Measurements from ENCODE around the gene CRB2.

CRB2 gene

DNA sequence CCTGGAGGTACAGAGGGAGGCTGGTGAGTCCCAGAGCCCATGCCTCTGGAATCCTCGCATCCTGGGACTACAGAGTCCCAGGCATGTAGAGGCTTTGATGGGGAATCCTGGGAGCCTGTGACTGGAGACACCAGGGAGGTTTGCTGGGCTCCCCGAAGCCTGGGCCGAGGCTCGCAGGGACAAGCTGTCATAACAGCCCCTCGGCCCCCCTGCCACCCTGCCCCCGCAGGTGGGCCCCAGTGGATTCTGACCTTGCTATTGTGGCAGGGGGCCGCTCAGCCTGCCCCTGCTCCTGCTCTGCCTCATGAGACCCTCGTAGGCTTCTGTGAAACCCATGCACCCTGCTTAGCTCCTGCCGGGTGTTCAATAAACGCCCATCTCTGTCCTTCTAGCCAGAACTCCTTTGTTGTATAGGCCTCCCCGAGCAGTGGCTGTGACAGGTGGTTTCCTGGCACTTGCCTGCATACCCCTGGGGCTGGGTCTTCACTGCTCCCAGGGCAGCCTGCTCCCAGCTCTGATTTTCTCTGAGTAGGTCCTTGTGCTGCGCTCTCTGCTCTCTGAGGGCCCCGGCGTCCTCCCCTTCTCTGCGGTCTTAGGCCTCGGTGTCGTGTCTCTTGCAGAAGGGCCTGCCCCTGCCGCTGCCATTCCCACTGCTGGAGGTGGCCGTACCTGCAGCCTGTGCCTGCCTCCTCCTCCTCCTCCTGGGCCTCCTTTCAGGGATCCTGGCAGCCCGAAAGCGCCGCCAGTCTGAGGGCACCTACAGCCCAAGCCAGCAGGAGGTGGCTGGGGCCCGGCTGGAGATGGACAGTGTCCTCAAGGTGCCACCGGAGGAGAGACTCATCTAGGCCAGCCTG lies 20.4 kb downstream of the CRB2 start:
- Histone ChIP-seq H3K4me3 (ENCODE audit: low read length) (no peak overlapping the region), H3K27ac (ENCODE audit: low read depth, low read length) (no peak overlapping the region), H3K27me3 (ENCODE audit: insufficient read depth, low read length) (peaks cover 32% of the 10 kb centered on the region), H3K9ac (ENCODE audit: low read depth, low read length) (no peak overlapping the region), H3K9me3 (ENCODE audit: insufficient read depth, low read depth, low read length) (no peaks in the 10 kb centered on the region), H3K4me1 (ENCODE audit: insufficient read depth, low read length) (peaks cover 20% of the 10 kb centered on the region), H3K36me3 (ENCODE audit: insufficient read depth, low read length) (no peaks in the 10 kb centered on the region)
- WGBS: 80% methylated on average over 24 of the region's 24 CpGs

DNA sequence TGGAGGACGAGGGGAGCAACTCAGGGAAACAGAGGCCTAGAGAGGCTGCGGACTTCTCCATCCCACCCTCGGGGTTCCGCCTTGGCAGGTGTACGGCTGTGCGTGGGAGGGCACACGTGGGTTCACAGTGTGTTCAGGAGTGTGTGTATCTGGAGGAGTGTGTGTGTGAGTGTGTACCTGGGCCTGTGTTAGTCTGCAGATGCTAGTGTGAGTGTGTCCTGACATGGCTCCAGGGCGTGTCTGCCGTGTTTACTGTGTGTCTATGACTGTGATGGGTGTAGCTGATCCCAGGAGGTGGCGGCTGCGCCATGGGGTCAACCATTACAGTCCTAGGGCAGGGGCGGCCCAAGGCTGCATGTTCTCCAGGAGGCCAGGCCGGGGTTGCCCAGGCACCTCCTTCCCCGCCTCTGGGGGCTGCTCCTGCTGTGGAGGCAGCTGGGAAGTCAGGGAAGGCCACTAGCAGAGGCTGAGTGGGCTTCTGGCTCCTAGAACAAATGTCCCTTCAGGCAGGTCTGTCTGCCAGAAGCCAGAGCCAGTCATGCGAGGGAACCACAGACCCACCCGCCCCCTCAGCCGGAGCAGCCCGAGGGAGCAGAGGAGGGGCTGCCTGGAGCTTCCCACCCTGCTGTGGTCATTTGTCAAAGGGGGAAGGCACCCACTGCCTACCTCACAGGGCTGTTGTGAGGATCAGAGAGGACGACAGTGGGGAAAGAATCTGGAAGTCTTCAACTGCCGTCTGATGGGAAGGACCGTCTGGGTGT lies 21.4 kb downstream of the CRB2 start:
- H3K27me3 ChIP-seq (ENCODE audit: insufficient read depth, low read length): peaks cover 23% of the 10 kb centered on the region
- H3K27ac ChIP-seq (ENCODE audit: low read depth, low read length): no peak overlapping the region
- H3K4me1 ChIP-seq (ENCODE audit: insufficient read depth, low read length): peaks cover 20% of the 10 kb centered on the region
- no peak overlapping the region for H3K9ac ChIP-seq (ENCODE audit: low read depth, low read length)
- no peaks in the 10 kb centered on the region for H3K9me3 ChIP-seq (ENCODE audit: insufficient read depth, low read depth, low read length)
- H3K36me3 ChIP-seq (ENCODE audit: insufficient read depth, low read length): no peaks in the 10 kb centered on the region
- 86% methylated on average over 21 of the region's 21 CpGs for WGBS
- H3K4me3 ChIP-seq (ENCODE audit: low read length): no peak overlapping the region

DNA sequence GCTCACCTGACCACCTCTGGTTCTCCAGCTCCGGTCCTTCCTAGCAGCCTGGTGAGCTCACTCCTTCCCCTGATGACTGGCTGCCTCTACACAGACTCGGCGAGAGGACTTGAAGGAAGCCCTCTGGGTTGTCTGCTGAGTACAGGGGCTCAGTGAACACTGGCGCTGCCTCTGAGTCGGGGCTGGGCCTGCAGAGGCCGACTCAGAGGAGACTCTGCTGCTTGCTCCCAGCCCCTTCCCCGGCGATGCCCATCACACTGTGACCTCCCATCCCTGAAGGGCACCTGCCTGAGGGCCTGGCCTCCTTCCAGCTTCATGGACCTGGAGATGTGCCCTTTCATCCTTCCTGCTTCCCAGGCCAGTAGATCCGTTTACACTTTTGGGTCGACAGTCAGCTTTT lies 22.0 kb downstream of the CRB2 start:
- H3K9me3 ChIP-seq (ENCODE audit: insufficient read depth, low read depth, low read length): no peaks in the 10 kb centered on the region
- H3K4me1 ChIP-seq (ENCODE audit: insufficient read depth, low read length): peaks cover 15% of the 10 kb centered on the region
- H3K9ac ChIP-seq (ENCODE audit: low read depth, low read length): no peak overlapping the region
- 88% methylated on average over 10 of the region's 10 CpGs for WGBS
- no peak overlapping the region for H3K27ac ChIP-seq (ENCODE audit: low read depth, low read length)
- peaks cover 16% of the 10 kb centered on the region for H3K27me3 ChIP-seq (ENCODE audit: insufficient read depth, low read length)
- no peaks in the 10 kb centered on the region for H3K36me3 ChIP-seq (ENCODE audit: insufficient read depth, low read length)
- H3K4me3 ChIP-seq (ENCODE audit: low read length): no peak overlapping the region

DNA sequence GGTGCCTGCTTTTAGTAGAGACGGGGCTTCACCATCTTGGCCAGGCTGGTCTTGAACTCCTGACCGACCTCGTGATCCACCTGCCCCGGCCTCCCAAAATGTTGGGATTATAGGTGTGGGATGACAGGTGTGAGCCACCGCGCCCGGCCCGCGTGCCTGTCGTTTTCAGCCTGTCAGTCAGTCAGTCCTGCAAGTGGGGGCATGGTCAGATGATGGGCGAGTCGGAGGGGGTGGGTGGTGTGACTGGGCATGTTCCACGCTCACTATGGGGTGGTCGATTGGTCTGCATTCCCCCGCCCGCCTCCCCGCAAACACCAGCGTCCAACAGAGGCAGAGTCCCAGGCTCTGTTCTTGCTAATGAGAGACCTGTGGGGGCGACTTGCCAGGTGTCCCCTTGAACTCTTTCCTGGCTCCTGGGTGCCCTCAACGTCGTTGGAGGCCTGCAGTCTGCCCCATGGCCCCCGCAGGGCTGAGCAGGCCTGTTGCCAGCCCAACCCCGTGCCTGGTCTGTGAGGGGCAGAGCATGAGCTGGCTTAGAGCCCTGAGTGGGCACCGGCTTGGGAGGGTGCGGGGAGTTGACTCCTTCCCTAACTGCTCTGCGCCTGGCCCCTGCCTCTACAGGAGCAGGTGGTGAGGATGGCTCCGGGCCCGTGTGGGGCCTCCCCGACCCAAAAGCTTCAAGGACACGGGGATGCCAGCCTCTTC lies 23.1 kb downstream of the CRB2 start:
- Histone ChIP-seq H3K4me1 (ENCODE audit: insufficient read depth, low read length) (peaks cover 11% of the 10 kb centered on the region), H3K27ac (ENCODE audit: low read depth, low read length) (no peak overlapping the region), H3K27me3 (ENCODE audit: insufficient read depth, low read length) (peaks cover 6% of the 10 kb centered on the region), H3K9ac (ENCODE audit: low read depth, low read length) (no peak overlapping the region), H3K9me3 (ENCODE audit: insufficient read depth, low read depth, low read length) (no peaks in the 10 kb centered on the region), H3K4me3 (ENCODE audit: low read length) (no peak overlapping the region), H3K36me3 (ENCODE audit: insufficient read depth, low read length) (no peaks in the 10 kb centered on the region)
- WGBS: 94% methylated on average over 30 of the region's 30 CpGs

DNA sequence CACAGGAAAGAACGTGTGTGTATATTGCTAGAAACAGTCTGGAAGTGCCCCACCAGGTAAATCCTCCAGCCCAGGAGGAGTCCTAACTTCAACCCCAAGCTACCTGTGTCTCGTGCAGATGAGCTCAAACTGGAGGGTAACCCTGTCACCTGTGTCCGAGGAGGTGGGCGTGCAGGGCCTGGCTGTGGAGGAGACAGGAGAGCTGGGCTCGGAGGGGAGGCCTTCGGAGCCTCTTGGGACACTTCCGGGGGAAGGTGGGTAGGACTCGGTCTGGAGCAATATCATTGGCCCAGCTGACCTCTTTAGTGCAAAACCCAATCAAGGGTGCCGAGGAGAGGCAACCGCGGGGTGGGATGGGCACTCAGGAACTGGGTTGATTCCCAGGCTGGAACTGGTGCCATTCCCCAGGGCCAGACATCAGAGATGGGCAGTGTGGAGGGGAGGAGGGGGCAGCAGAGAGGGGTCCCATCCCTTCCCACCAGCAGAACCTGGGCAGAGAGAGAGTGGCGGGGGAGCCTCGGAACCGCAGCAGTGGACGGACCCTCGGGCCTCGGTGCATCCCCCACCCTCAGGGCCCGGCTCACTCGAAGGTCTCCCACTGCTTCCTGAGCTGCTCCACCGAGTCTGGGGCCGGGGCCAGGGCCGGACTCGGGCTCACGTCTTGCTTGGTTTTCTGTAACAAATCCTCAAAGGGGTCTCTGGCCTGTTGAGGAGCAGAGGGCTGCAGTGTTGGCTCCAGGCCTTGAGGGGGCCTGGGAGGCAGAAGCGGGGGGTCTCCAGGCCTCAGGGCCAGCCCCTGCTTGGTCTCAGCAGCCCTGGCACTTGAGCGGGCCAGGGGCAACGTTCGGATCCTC lies 25.1 kb downstream of the CRB2 start:
- no peaks in the 10 kb centered on the region for H3K27me3 ChIP-seq (ENCODE audit: insufficient read depth, low read length)
- no peak overlapping the region for H3K4me3 ChIP-seq (ENCODE audit: low read length)
- H3K9me3 ChIP-seq (ENCODE audit: insufficient read depth, low read depth, low read length): no peaks in the 10 kb centered on the region
- no peak overlapping the region for H3K27ac ChIP-seq (ENCODE audit: low read depth, low read length)
- 91% methylated on average over 28 of the region's 28 CpGs for WGBS
- no peaks in the 10 kb centered on the region for H3K36me3 ChIP-seq (ENCODE audit: insufficient read depth, low read length)
- no peak overlapping the region for H3K9ac ChIP-seq (ENCODE audit: low read depth, low read length)
- H3K4me1 ChIP-seq (ENCODE audit: insufficient read depth, low read length): no peaks in the 10 kb centered on the region

DNA sequence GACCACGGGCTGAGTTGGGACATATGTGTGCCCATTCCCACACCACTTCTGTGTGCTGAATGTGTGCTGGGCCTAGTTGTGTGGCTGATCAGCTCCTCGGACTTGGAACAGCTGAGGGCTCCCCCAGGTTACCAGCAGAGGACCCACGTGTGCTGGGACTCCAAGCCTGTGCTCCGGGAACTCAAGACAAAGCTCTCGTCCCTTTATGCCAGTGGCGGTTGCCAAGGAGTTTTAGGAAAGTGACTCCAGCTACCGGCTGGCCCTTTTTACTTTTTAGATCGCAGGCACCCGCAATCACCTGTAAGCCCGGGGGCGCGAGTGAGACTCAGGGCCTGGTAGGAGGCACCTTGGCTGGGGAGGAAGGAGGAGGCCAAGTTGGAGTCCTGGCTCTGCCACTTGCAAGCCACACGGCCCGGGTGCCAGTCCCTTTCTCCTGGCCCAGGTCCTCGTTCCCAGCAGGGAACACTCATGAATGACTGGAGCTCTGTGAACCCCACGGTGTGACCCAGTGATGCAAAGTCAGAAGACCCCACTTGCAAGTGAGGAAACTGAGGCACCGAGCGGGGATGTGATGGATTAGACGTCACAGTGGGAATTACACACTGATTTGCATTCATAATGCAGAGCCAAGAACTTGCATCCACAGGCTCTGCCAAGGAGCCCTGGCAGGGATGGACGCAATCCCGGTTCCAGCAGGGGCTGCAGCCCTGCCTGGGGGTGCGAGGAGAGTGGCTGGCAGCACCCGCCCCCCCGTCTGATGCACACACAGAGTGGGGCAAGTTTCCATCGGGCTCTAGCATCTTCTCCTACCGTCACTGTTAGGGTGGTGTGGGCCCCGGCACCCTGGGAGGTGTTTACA lies 26.9 kb downstream of the CRB2 start:
- 92% methylated on average over 27 of the region's 27 CpGs for WGBS
- no peak overlapping the region for H3K27ac ChIP-seq (ENCODE audit: low read depth, low read length)
- H3K4me3 ChIP-seq (ENCODE audit: low read length): no peak overlapping the region
- H3K9ac ChIP-seq (ENCODE audit: low read depth, low read length): no peak overlapping the region
- no peaks in the 10 kb centered on the region for H3K4me1 ChIP-seq (ENCODE audit: insufficient read depth, low read length)
- H3K36me3 ChIP-seq (ENCODE audit: insufficient read depth, low read length): no peaks in the 10 kb centered on the region
- H3K27me3 ChIP-seq (ENCODE audit: insufficient read depth, low read length): no peaks in the 10 kb centered on the region
- no peaks in the 10 kb centered on the region for H3K9me3 ChIP-seq (ENCODE audit: insufficient read depth, low read depth, low read length)

DNA sequence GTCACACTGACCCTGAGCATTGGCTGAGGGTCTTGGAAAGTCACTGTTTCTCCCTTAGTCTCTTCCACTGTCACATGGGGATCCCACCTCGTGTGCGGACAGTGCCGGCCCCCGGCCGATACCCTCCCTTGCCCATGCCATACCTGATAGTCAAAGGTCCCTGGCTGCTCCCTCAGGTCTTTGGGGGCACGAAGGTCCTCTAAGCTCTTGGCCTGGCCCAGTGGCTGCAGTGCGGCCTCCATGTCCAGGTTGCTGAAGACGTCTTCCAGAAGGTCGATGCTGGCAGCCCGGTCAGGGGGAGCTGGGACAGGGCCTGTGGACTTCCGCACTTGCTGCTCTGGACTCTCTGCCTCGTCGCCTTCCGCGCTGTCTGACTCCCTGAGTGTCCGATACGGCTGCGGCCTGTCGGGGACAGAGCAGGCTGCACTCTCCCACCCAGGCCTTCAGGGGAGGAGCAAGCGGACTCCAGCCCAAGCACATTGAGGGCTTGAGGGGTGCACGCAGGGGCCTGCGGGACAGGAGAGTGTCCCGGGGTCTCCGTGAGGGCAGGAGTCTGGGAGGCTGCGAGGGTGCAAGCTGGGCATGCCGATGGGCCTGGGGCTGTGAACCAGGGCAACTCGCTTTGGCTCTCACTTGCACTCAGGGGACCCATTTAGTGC lies 27.6 kb downstream of the CRB2 start:
- no peaks in the 10 kb centered on the region for H3K27me3 ChIP-seq (ENCODE audit: insufficient read depth, low read length)
- 90% methylated on average over 27 of the region's 27 CpGs for WGBS
- H3K27ac ChIP-seq (ENCODE audit: low read depth, low read length): no peak overlapping the region
- no peak overlapping the region for H3K4me3 ChIP-seq (ENCODE audit: low read length)
- H3K9me3 ChIP-seq (ENCODE audit: insufficient read depth, low read depth, low read length): no peaks in the 10 kb centered on the region
- no peaks in the 10 kb centered on the region for H3K36me3 ChIP-seq (ENCODE audit: insufficient read depth, low read length)
- no peak overlapping the region for H3K9ac ChIP-seq (ENCODE audit: low read depth, low read length)
- H3K4me1 ChIP-seq (ENCODE audit: insufficient read depth, low read length): no peaks in the 10 kb centered on the region

DNA sequence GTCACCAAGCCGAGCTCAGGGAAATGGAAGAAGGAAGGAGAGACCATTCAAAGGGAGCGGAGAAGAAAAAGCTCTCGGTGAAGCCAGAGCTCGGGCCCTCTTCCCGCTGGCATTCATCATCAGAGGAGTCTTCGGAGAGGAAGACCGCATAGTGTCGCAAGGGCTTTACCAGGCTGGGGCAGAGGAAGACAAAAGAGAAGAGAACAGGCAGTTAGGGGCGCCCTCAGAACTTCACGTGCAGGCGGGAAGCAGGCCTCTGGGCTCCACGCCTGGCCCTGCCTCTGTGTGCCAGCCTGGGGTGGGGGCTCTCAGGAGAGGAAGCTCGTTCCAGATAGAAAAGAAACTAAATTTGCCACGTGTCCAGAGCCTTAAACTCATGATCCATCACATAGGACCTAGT lies 31.7 kb downstream of the CRB2 start:
- Histone ChIP-seq H3K4me3 (ENCODE audit: low read length) (no peak overlapping the region), H3K36me3 (ENCODE audit: insufficient read depth, low read length) (no peaks in the 10 kb centered on the region), H3K9ac (ENCODE audit: low read depth, low read length) (no peak overlapping the region), H3K4me1 (ENCODE audit: insufficient read depth, low read length) (peaks cover 4% of the 10 kb centered on the region; the same call in 1 of the 2 replicates), H3K9me3 (ENCODE audit: insufficient read depth, low read depth, low read length) (peaks cover under 1% of the 10 kb centered on the region; the same call in 1 of the 2 replicates), H3K27ac (ENCODE audit: low read depth, low read length) (no peak overlapping the region), H3K27me3 (ENCODE audit: insufficient read depth, low read length) (no peaks in the 10 kb centered on the region)
- 87% methylated on average over 14 of the region's 14 CpGs for WGBS

DNA sequence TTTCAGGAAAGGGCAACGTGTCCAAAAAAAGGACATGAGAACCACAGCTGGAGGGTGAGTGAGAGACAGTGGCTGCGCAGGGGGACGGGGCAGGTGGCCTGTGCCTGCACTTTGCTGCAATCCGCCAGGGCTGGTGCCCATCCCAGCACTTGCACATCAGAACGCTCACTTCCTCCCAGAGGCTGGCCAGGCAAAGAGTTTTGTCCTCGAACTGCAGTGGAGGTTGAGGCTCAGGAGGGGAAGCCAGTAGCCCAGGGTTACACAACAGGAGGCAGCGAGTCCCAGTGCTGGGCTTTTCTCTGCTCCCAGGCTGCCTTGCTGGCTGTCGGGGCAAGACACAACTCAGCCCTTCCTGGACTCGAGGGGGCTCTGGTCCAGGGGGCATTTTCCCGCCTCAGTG lies 33.1 kb downstream of the CRB2 start:
- 86% methylated on average over 10 of the region's 10 CpGs for WGBS

More for the DNA sequence above, 33.1 kb downstream of the CRB2 start:
- H3K36me3 ChIP-seq (ENCODE audit: insufficient read depth, low read length): no peaks in the 10 kb centered on the region
- no peaks in the 10 kb centered on the region for H3K27me3 ChIP-seq (ENCODE audit: insufficient read depth, low read length)
- no peak overlapping the region for H3K9ac ChIP-seq (ENCODE audit: low read depth, low read length)
- H3K9me3 ChIP-seq (ENCODE audit: insufficient read depth, low read depth, low read length): peaks cover 5% of the 10 kb centered on the region; the same call in 1 of the 2 replicates
- H3K4me1 ChIP-seq (ENCODE audit: insufficient read depth, low read length): peaks cover 4% of the 10 kb centered on the region; the same call in 1 of the 2 replicates
- no peak overlapping the region for H3K4me3 ChIP-seq (ENCODE audit: low read length)
- no peak overlapping the region for H3K27ac ChIP-seq (ENCODE audit: low read depth, low read length)

Measured in HUES64 (cell line).